GM21360 (cell line): ENCODE results near the gene DDX31.
"Not testable (repeated sequence)": the region's sequence is repeated elsewhere in the genome, so short reads cannot be mapped to it uniquely, and the experiment has no call there.

Experiments used
- ATAC-seq: cut with Tn5 transposase; IDR thresholded peaks from one replicate; pipeline ENCODE4 v1.9.1; 2021; ENCODE audit warnings: mild to moderate bottlenecking, moderate library complexity; ENCODE audit not compliant: unreplicated experiment

The DDX31 gene

GRCh38 chr9:132582786-132583583, 86.8 kb downstream of the DDX31 start:
- ATAC-seq: no peak

GRCh38 chr9:132582276-132582785, 87.5 kb downstream of the DDX31 start, which contains the start of gene BARHL1:
TSS of gene BARHL1 (plus strand) at chr9:132582606. CDS start at chr9:132582798, 192 bp downstream.
- no peak for ATAC-seq

- ATAC-seq: no peak
Observed at GRCh38 chr9:132579427-132579798, 90.4 kb downstream of the DDX31 start.

GRCh38 chr9:132578367-132578932, 91.3 kb downstream of the DDX31 start:
- no peak for ATAC-seq

- no peak for ATAC-seq
Observed at GRCh38 chr9:132577119-132577518, 92.7 kb downstream of the DDX31 start.

GRCh38 chr9:132575811-132576210, 94.0 kb downstream of the DDX31 start:
- no peak for ATAC-seq

- no peak for ATAC-seq
Observed at GRCh38 chr9:132575005-132575609, 94.7 kb downstream of the DDX31 start.

- ATAC-seq: no peak
Observed at GRCh38 chr9:132572921-132573320, 96.9 kb downstream of the DDX31 start.

GRCh38 chr9:132571806-132572600, 97.8 kb downstream of the DDX31 start:
- no peak for ATAC-seq

GRCh38 chr9:132568787-132569186, 101.0 kb downstream of the DDX31 start:
- not testable (repeated sequence) for ATAC-seq

GRCh38 chr9:132564526-132564925, 105.3 kb downstream of the DDX31 start:
- ATAC-seq: no peak

- ATAC-seq: no peak
Observed at GRCh38 chr9:132562306-132562573, 107.5 kb downstream of the DDX31 start.

- no peak for ATAC-seq
Observed at GRCh38 chr9:132560616-132561202, 109.1 kb downstream of the DDX31 start.

GRCh38 chr9:132559711-132560110, 110.1 kb downstream of the DDX31 start:
- ATAC-seq: no peak

GRCh38 chr9:132557159-132557558, 112.6 kb downstream of the DDX31 start:
- no peak for ATAC-seq

- ATAC-seq: no peak
Observed at GRCh38 chr9:132556714-132557113, 113.1 kb downstream of the DDX31 start.

- ATAC-seq: no peak
Observed at GRCh38 chr9:132556235-132556634, 113.5 kb downstream of the DDX31 start.

- no peak for ATAC-seq
Observed at GRCh38 chr9:132555528-132555927, 114.3 kb downstream of the DDX31 start.

GRCh38 chr9:132554755-132555154, 115.0 kb downstream of the DDX31 start:
- no peak for ATAC-seq

- no peak for ATAC-seq
Observed at GRCh38 chr9:132552041-132552440, 117.7 kb downstream of the DDX31 start.

GRCh38 chr9:132551556-132551955, 118.2 kb downstream of the DDX31 start:
- no peak for ATAC-seq
